DMS 273 treated with DMSO at 0.1 percent for 48 hours (cell line): ENCODE measurements around the gene HPSE2.
"Not testable (repeated sequence)": the region's sequence is repeated elsewhere in the genome, so short reads cannot be mapped to it uniquely, and the experiment has no call there.

ENCODE experiments used
- DNase-seq: peaks from one replicate; lab custom pipeline; 2025; lab: John Stamatoyannopoulos, UW

Gene HPSE2

DNA sequence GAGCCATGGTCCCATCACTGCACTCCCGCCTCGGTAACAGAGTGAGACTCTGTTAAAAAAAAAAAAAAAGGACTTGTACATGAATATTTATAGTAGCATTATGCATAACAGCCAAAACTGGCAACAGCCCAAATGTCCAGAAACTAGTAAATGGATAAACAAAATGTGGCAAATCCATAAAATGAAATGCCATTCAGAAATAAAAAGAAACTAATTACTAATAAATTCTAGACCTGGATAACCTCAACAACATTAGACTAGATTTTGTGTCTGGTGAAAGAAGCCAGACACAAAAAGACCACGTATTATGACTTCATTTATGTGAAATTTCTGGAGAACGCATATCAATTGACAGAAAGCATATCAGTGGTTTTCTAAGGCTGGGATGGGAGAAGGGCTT lies 74.5 kb downstream of the HPSE2 start:
- no peak for DNase-seq

DNA sequence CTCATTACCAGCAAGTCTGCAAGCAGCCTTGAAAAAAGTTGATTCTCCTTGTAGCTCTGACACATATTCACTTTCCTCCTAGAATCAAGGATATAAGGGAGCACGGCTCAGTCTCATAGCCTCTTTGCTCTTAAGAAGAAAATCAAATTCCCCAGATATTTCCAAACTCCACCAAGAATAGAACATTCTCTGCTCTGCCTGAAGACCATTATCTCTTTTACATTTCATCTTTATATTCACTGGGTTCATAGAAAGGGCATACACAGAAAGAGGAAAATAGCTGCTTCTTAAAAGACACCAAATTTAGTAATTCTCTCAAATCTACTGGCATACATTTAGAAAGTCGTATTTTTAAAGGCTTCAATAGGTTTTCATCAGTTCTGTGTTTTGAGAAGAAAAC lies 92.0 kb downstream of the HPSE2 start:
- DNase-seq: no peak

DNA sequence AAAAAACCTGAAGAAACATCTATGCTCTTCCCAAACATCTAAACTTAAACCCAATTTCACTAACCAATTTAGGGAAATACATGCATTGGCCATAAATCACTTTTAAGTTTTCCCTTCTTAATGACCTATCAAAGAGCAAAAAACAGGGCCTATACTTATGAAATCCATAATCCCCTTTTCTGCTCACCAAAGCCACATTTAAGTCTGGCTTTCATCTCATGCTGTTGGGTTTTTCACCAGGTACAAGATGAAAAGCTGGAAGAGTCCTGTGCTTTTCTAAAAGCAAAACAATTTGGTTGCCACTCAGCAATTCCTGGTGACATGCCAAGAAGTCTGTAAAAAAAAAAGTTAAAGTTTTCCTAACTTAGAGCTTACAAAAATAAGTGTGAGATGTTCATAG lies 92.6 kb downstream of the HPSE2 start:
- DNase-seq: no peak

- DNase-seq: not testable (repeated sequence)
Measured at GRCh38 chr10:99132897-99133296, 102.8 kb downstream of the HPSE2 start.

DNA sequence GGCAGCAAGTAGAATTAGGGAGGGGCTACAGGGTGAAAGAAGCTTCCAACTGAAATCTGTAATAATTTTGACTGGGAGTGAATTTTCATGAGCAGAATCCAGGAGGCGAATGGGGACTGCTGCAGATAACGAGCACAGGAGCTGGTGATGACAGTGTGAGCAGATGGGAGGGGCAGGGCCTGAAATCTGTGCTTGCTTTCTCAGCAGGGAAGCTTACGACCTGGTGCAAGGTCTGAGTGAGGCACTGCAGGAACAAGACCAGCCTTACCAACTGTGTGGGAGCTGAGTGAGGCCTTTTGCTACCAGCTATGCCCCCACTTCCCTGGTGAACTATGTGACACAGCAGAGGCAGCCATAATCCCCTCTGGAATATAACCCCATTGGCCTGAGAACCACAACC lies 109.8 kb downstream of the HPSE2 start:
- DNase-seq: no peak

GRCh38 chr10:99124376-99124775 lies 111.3 kb downstream of the HPSE2 start:
- DNase-seq: no peak

- DNase-seq: no peak
Measured at GRCh38 chr10:99123851-99124250, 111.8 kb downstream of the HPSE2 start.

GRCh38 chr10:99123336-99123735 lies 112.3 kb downstream of the HPSE2 start:
- no peak for DNase-seq

DNA sequence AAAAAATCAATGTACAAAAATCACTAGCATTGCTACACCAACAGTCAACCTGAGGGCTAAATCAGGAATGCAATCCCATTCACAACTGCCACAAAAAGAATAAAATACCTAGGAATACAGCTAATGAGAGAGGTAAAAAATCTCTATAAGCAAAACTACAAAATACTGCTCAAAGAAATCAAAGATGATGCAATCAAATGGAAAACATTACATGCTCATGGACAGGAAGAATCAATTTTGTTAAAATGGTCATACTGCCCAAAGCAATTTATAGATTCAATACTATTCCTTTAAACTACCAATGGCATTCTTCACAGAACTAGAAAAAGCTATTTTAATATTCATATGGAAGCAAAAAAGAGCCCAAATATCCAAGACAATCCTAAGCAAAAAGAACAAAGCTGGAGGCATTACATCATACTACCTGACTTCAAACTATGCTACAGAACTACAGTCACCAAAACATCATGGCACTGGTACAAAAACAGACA lies 116.3 kb downstream of the HPSE2 start:
- no peak for DNase-seq

GRCh38 chr10:99115703-99116102 lies 119.9 kb downstream of the HPSE2 start:
- no peak for DNase-seq

- no peak for DNase-seq
Measured at GRCh38 chr10:99085358-99085757, 150.3 kb downstream of the HPSE2 start.

- DNase-seq: no peak
Measured at GRCh38 chr10:99084161-99084560, 151.5 kb downstream of the HPSE2 start.

GRCh38 chr10:99080275-99080945 lies 155.2 kb downstream of the HPSE2 start:
- DNase-seq: no peak

DNA sequence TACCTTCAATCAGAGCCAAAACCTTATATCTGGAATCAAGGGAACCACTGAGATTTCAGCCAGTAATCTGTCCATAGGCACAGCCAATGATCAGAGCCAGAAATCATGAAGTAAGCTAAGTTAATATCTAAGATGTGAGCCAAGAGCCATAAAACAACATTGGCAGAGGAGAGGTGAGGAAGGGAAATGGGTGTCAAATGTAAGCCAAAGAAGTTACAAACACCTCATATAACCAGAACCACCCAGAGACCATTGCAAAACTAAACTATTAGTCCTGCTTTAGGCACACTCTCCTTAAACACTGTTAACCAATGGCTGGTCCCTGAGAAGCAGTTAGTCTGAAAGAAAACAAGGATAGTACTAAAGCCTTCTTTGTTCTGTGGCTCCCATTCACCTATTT lies 173.1 kb downstream of the HPSE2 start:
- no peak for DNase-seq

GRCh38 chr10:99058762-99059161 lies 176.9 kb downstream of the HPSE2 start:
- no peak for DNase-seq

- no peak for DNase-seq
Measured at GRCh38 chr10:99057936-99058690, 177.5 kb downstream of the HPSE2 start.

DNA sequence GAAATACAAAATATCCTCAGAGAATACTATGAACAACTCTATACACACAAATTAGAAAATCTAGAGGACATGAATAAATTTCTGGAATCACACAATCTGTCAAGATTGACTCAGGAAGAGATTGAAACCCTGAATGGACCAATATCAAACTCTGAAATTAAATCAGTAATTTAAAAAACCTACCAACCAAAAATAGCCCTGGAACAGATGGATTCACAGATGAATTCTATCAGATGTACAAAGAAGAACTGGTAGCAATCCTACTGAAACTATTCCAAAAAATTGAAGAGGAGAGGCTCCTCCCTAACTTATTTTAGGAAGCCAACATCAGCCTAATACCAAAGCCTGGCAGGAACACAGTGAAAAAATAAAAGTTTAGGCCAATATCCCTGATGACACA lies 190.0 kb downstream of the HPSE2 start:
- no peak for DNase-seq

DNA sequence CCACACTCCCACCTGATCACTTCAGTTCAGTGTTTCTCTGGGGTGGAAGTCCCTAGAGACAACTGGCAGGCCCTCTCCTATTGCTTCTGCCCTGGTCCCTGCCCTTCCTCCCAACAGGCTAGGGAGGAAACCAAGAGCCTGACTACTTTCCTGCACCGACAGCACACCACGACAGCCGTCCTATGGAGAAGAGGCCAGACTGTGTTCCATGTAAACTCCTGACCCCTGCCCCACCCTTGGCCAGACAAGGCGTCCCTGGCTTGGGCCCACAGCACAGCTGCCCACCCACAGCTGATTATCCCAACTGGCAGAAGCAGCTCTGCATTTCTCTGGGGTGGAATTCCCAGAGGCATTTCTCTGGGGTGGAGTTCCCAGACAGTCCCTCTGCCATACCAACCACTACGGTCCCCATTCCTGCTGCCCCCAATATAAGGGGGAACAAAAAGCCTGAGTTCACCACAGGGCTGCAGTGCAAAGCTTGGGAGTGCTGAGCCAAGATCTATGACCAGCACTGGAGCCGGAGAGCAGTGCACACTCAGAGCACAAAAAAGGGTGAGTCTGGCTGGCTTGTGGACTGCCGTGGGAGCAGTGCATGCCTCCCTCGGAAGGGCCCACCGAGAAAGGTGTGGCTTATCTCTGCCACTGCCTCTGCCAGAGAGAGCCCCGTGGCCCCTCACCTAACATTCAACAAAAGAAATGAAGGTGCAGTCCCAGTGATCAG lies 193.4 kb downstream of the HPSE2 start:
- no peak for DNase-seq

DNA sequence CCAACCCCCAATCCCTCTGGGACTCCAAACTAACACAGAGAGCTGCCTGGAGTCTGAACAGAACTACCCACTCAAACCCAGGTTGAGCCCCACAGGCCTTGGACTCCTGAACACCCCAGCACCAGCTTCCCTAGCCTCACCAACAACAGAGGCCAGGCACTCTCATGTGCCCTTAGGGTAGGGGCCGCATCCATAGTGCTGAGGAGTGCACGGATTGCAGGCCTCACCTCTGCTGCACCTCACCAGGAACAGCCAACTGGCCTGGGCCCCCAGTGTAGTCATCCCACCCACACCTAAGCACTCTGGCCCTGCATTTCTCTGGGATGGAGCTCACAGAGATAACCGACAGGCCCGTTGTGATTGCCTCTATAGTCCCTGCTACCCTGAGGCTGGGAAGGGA lies 194.2 kb downstream of the HPSE2 start:
- no peak for DNase-seq

DNA sequence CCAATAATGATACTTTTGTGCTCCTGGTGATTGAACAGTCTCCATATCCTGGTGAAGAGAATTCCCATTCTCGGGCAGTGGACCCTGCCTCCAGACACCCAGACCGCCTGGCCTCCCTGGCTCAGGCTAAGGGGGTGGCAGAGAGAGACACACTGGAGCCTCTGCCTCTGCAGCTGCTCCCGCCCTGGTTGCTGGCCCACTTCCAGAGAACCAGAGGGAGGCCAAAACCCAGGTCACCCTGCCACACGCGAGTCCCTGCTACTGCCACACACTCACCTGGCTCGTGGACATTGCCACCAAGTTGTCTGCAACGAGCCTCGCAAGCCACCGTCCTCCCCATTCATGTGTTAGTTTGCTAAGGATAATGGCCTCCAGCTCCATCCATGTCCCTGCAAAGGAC lies 221.8 kb downstream of the HPSE2 start:
- DNase-seq: no peak

GRCh38 chr10:99010286-99010685 lies 225.4 kb downstream of the HPSE2 start:
- DNase-seq: no peak

DNA sequence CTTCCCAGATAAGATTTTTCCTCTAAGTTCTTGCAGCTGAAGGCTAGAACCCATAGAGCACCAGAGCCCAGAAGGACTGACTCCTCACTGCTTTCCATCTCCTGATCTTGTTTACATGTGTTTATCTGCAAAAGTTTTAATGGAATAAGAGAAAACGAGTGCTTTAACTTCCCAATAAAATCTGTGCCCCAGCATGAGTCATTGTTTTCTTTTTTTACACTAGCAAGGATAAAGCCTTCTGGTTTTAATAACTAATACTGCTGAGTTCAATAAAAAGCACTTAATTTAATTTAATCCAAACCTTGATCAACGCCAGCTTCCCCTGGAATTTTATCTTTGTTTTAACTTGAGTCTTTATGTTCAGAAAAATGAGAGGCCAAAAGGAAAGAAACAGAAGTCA lies 227.6 kb downstream of the HPSE2 start:
- no peak for DNase-seq

DNA sequence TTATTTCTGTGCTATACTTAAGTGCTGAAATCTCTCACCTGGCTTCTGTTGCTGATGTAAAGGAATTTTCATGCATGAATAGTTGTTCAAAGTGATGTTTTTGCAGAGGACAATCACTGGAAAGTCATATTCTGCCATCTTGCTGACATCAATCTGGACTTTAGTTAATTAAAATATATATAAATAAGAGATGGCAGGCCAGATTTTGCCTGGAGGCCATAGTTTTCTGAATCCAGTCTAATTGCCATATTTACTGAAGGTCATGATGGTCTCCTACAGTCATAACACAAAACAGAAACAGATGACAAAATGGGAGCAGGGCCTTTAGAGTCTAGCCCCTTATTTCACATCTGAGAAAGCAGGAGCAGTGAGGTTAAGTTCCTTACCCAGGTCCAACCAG lies 228.2 kb downstream of the HPSE2 start:
- no peak for DNase-seq
